ENCODE measurements around the gene SYTL4.

SYTL4 gene

GRCh38 chrX:100648458-100649417 is 83.2 kb downstream of the SYTL4 start:
- DNase-seq (ENCODE audit: low read depth in 2 of 2), result no peak

- no peak for DNase-seq (ENCODE audit: low read depth in 2 of 2)
Measured at GRCh38 chrX:100647739-100648138, 84.2 kb downstream of the SYTL4 start.

- DNase-seq (ENCODE audit: low read depth in 2 of 2), result no peak
Measured at GRCh38 chrX:100647095-100647494, 84.8 kb downstream of the SYTL4 start.

GRCh38 chrX:100645106-100645505 is 86.8 kb downstream of the SYTL4 start:
- DNase-seq (ENCODE audit: low read depth in 2 of 2), result no peak

GRCh38 chrX:100643956-100644860 is 87.7 kb downstream of the SYTL4 start, which contains the start of gene SRPX2:
SRPX2 (plus strand) TSS chrX:100644199; CDS start chrX:100646323, 2,124 bp downstream.
- no peak for DNase-seq (ENCODE audit: low read depth in 2 of 2)

- DNase-seq (ENCODE audit: low read depth in 2 of 2), result no peak
Measured at GRCh38 chrX:100643212-100643611, 88.7 kb downstream of the SYTL4 start.

- DNase-seq (ENCODE audit: low read depth in 2 of 2), result no peak
Measured at GRCh38 chrX:100642290-100642689, 89.6 kb downstream of the SYTL4 start.

- peak; percentile 16 to 23 for DNase-seq (ENCODE audit: low read depth in 2 of 2)
Measured at GRCh38 chrX:100636321-100636991, 95.5 kb downstream of the SYTL4 start, which contains the start of gene TSPAN6. TSPAN6 (minus strand) TSS chrX:100636806; CDS start chrX:100636694, 112 bp downstream.

- DNase-seq (ENCODE audit: low read depth in 2 of 2), result no peak
Measured at GRCh38 chrX:100635989-100636320, 96.0 kb downstream of the SYTL4 start.

- DNase-seq (ENCODE audit: low read depth in 2 of 2), result no peak
Measured at GRCh38 chrX:100635040-100635439, 96.9 kb downstream of the SYTL4 start.

- no peak for DNase-seq (ENCODE audit: low read depth in 2 of 2)
Measured at GRCh38 chrX:100625985-100626491, 105.9 kb downstream of the SYTL4 start.

Data from activated CD8-positive, alpha-beta memory T cell treated with anti-CD3 and anti-CD28 coated beads for 4 hours (primary cell).